GM12864 (cell line): ENCODE data around the gene CEPT1.
A peak's percentile ranks its signal among the peaks of the same experiment; 100 is the strongest.

Experiments used
- DNase-seq: peaks from one replicate; pipeline ENCODE4 v3.0.0-alpha.2; 2011; ENCODE audit warnings: low read depth
- H3K4me3 ChIP-seq: 2 replicates; pipeline ENCODE4 v1.5.1; 2011; ENCODE audit warnings: mild to moderate bottlenecking, low read depth, low read length, control low read depth
- TF ChIP-seq, protein P1 (sequence below): IDR thresholded peaks from 2 replicates; pipeline ENCODE4 v1.5.1; 2011; ENCODE audit warnings: low read depth, mild to moderate bottlenecking, moderate library complexity, low read length, control low read depth, inconsistent platforms; ENCODE audit errors: missing control alignments

The CEPT1 gene

GRCh38 chr1:111221276-111221632 is 81.2 kb downstream of the CEPT1 start:
- TF ChIP-seq, protein P1, sequence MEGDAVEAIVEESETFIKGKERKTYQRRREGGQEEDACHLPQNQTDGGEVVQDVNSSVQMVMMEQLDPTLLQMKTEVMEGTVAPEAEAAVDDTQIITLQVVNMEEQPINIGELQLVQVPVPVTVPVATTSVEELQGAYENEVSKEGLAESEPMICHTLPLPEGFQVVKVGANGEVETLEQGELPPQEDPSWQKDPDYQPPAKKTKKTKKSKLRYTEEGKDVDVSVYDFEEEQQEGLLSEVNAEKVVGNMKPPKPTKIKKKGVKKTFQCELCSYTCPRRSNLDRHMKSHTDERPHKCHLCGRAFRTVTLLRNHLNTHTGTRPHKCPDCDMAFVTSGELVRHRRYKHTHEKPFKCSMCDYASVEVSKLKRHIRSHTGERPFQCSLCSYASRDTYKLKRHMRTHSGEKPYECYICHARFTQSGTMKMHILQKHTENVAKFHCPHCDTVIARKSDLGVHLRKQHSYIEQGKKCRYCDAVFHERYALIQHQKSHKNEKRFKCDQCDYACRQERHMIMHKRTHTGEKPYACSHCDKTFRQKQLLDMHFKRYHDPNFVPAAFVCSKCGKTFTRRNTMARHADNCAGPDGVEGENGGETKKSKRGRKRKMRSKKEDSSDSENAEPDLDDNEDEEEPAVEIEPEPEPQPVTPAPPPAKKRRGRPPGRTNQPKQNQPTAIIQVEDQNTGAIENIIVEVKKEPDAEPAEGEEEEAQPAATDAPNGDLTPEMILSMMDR, result no peak
- DNase-seq, result no peak
- no peak overlapping the region for H3K4me3 ChIP-seq

DNA sequence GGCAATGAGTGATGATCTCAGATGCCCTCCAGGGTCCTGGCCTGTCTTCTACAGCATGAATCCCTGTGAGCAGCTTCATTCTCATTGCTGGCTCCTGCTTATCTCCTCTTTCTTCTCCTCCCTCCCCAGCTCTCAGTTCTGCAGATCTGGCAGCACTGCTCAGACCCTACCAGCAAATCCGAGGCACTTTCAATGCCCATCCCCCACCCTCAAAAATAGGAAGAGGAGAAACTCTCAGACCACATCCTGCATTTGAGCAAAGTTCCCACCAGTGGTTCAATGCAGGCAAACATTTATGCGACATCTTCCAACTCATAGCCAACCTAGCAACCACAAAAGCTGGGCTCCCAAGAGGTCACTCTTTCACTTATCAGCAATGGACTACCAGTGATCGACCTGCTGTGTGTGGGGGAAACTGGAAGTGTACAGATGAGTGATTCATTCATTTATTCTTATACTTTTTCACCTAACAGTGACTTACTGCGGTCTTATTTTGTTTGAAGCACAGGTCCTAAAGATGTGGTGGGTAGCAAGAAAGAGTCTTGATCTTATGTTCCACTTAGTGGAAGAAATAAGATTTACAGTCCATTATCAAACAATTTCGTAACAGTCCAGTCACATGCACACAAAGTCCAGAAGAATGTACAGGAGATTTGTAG is 81.7 kb downstream of the CEPT1 start:
- no peak overlapping the region; the same call in 1 of the 2 replicates for H3K4me3 ChIP-seq
- TF ChIP-seq, protein P1, result no peak
- peak; percentile 98 for DNase-seq

DNA sequence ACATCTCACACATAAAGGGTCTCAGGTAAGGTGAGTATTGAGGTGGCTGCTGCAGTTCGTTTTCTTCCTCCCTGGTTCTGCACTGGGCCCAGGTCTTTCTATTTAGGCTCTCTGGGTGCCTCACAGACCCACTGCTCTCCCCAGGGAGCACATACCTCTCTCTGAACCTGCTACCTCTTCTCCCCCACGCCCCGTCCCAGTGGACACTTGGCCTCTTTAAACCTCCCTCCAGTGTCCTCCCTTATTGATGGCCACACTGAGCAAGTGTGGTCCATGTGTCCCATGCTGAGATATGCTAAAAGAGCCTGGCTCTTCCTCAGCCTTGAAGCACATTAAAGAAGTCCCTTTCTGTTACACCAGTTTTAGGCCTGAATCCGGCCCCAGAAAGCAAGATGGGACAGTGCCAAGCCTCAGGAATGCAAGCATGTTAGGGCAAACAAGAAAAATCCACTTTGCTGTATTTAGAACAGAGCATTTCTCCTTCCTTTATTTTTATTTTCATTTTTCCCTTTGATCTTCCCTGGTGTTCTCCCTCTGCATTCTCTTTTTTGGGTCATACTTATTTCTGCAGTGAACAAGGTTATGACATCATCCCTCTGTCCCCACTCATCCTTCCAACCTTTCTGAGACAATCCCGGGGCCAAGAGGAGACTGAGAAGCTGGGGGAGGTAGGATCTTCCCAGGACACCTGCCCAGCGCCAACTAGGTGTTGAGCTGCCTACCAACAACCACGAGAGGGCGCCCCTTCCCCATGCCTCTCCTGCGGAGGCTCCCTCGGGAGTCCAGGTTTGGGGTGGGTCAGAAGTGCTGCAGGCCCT is 82.5 kb downstream of the CEPT1 start:
- TF ChIP-seq, protein P1, result peak; percentile 95
- H3K4me3 ChIP-seq, result peak overlapping the region; percentile 0; the same call in 1 of the 2 replicates
- no peak for DNase-seq

DNA sequence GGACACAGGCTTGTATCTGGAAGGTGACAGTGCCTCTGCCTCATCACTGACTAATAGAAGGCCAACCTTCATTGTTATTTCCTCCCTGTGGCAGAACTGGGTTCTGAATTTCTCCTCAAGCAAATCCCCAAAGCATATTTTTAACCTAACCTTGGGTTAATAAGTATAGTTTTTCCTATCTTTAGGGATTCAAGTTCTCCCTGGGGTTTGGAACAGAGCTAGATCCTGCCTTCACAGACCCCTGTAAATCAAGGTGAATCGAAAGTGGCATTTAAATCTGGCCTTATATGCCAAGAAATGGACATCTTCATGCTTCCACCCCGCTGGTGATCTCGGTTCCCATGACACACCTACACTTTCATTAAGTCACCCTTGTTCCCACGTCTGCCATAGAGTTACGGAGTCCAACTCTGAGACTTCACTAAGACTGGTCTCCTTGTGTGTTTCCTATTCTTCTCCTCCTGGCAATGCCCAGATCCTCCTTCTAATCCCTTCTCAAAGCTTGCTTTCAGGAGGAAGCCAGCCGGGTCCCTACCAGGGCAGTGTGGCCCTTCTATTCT is 83.2 kb downstream of the CEPT1 start:
- DNase-seq, result no peak
- TF ChIP-seq, protein P1, result no peak

DNA sequence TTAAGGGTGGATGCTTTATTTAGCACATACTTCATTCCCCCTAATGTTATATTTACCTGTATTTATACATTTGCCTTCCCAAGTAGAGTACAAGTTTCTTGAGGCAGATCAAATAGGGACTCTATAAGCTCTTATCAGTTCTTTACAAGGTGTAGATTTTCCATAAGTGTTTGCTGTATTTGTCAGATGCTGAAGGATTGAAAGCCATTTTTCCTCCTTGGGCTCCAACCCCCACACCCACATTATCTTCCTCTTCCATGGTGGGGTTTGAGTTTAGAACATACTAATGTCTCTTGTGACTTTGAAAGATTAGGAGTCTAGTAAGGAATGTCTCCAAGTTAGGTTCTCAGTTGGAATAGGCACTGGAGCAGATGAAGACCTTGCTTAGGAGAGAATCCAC is 85.1 kb downstream of the CEPT1 start:
- no peak overlapping the region for H3K4me3 ChIP-seq
- DNase-seq, result no peak
- TF ChIP-seq, protein P1, result no peak

More for the DNA sequence above, 83.2 kb downstream of the CEPT1 start:
- H3K4me3 ChIP-seq, result no peak overlapping the region

- DNase-seq, result no peak
- TF ChIP-seq, protein P1, result no peak
- no peak overlapping the region for H3K4me3 ChIP-seq
These were observed 85.8 kb downstream of the CEPT1 start for GRCh38 chr1:111225717-111226400.
